ENCODE data around the gene CCDC186. TPM values are rescaled to one million over a fixed set of nuclear protein-coding genes. Genes with fewer than 3 reads are reported as not detected.

Gene CCDC186
- total and polyA plus RNA-seq, 2 donors (not counting 1 experiment from before 2014, with no cell fraction given): 13.0 to 15.7 TPM

- H3K36me3 ChIP-seq (ENCODE audit: control insufficient read depth, insufficient read depth, low read length): no peaks in the 10 kb centered on the region
- H3K4me1 ChIP-seq (ENCODE audit: control insufficient read depth, extremely low read depth, insufficient read depth, low read length): no peaks in the 10 kb centered on the region
- no peak for TF ChIP-seq EZH2 (IDR thresholded peaks at IDR 0.05; ENCODE audit: low read length, missing control alignments)
- no peaks in the 10 kb centered on the region for H3K27me3 ChIP-seq (ENCODE audit: control insufficient read depth, insufficient read depth, low read length)
- DNase-seq (ENCODE audit: low read depth in 2 of 2): no peak
- H3K4me2 ChIP-seq (ENCODE audit: extremely low read depth, insufficient read depth, low read length): no peak overlapping the region
- no peak overlapping the region for H2AFZ ChIP-seq (ENCODE audit: low read length)
- no peak overlapping the region for H3K9ac ChIP-seq (ENCODE audit: insufficient read depth, low read length)
- H3K9me3 ChIP-seq (ENCODE audit: control insufficient read depth, insufficient read depth, low read depth, low read length): no peaks in the 10 kb centered on the region
- H3K4me3 ChIP-seq (replicated peaks in 1 of 4; ENCODE audit: control extremely low read depth in 1 of 4, insufficient read depth in 1 of 4, low read depth in 3 of 4, low read length in 4 of 4): no peak overlapping the region
- H4K20me1 ChIP-seq (ENCODE audit: control insufficient read depth, extremely low read depth, insufficient read depth, low read length): no peaks in the 10 kb centered on the region
- H3K79me2 ChIP-seq (ENCODE audit: control insufficient read depth, insufficient read depth, low read length): no peaks in the 10 kb centered on the region
- H3K27ac ChIP-seq (ENCODE audit: insufficient read depth, low read length): no peak overlapping the region
These were observed 86.3 kb downstream of the CCDC186 start for GRCh38 chr10:114087655-114088054.

- no peak for DNase-seq (ENCODE audit: low read depth in 2 of 2)
- H4K20me1 ChIP-seq (ENCODE audit: control insufficient read depth, extremely low read depth, insufficient read depth, low read length): no peaks in the 10 kb centered on the region
- TF ChIP-seq EZH2 (IDR thresholded peaks at IDR 0.05; ENCODE audit: low read length, missing control alignments): no peak
- no peak for TF ChIP-seq CTCF (conservative IDR thresholded peaks at IDR 0.05 in 1 of 2, IDR thresholded peaks at IDR 0.05 in 1 of 2; ENCODE audit: low read depth in 1 of 2, low read length in 2 of 2)
- H3K36me3 ChIP-seq (ENCODE audit: control insufficient read depth, insufficient read depth, low read length): no peaks in the 10 kb centered on the region
- no peaks in the 10 kb centered on the region for H3K79me2 ChIP-seq (ENCODE audit: control insufficient read depth, insufficient read depth, low read length)
- H3K9me3 ChIP-seq (ENCODE audit: control insufficient read depth, insufficient read depth, low read depth, low read length): no peaks in the 10 kb centered on the region
- no peak overlapping the region for H3K4me2 ChIP-seq (ENCODE audit: extremely low read depth, insufficient read depth, low read length)
- no peak overlapping the region for H3K9ac ChIP-seq (ENCODE audit: insufficient read depth, low read length)
- no peak overlapping the region for H3K4me3 ChIP-seq (replicated peaks in 1 of 4; ENCODE audit: control extremely low read depth in 1 of 4, insufficient read depth in 1 of 4, low read depth in 3 of 4, low read length in 4 of 4)
- no peak overlapping the region for H2AFZ ChIP-seq (ENCODE audit: low read length)
- no peaks in the 10 kb centered on the region for H3K4me1 ChIP-seq (ENCODE audit: control insufficient read depth, extremely low read depth, insufficient read depth, low read length)
- no peaks in the 10 kb centered on the region for H3K27me3 ChIP-seq (ENCODE audit: control insufficient read depth, insufficient read depth, low read length)
- H3K27ac ChIP-seq (ENCODE audit: insufficient read depth, low read length): no peak overlapping the region
These were observed 86.7 kb downstream of the CCDC186 start for GRCh38 chr10:114087255-114087654.

DNA sequence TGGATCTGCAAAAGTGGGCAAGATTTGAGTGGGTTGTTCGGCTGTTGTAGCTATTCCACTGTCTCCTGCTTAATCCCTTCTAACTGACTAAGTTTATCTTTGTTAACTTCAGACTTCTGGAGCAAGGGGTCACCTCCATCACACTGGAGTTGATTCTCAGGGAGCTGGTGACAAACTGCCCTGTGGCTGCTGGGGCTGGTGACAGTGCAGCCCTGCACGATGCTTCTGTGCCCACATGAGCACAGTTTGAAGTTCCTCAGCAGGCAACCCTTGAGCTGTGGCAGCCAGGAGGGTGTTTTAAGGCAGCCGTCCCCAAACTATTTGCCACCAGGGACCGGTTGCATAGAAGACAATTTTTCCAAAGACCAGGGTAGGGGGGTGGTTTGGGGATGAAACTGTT, 89.8 kb downstream of the CCDC186 start:
- DNase-seq (ENCODE audit: low read depth in 2 of 2): no peak
- Histone ChIP-seq H2AFZ (ENCODE audit: low read length) (no peak overlapping the region), H3K4me2 (ENCODE audit: extremely low read depth, insufficient read depth, low read length) (no peak overlapping the region), H3K4me1 (ENCODE audit: control insufficient read depth, extremely low read depth, insufficient read depth, low read length) (no peaks in the 10 kb centered on the region), H3K4me3 (replicated peaks in 1 of 4; ENCODE audit: control extremely low read depth in 1 of 4, insufficient read depth in 1 of 4, low read depth in 3 of 4, low read length in 4 of 4) (no peak overlapping the region), H3K9ac (ENCODE audit: insufficient read depth, low read length) (no peak overlapping the region), H3K9me3 (ENCODE audit: control insufficient read depth, insufficient read depth, low read depth, low read length) (no peaks in the 10 kb centered on the region), H3K79me2 (ENCODE audit: control insufficient read depth, insufficient read depth, low read length) (no peaks in the 10 kb centered on the region), H3K36me3 (ENCODE audit: control insufficient read depth, insufficient read depth, low read length) (no peaks in the 10 kb centered on the region), H3K27me3 (ENCODE audit: control insufficient read depth, insufficient read depth, low read length) (no peaks in the 10 kb centered on the region), H4K20me1 (ENCODE audit: control insufficient read depth, extremely low read depth, insufficient read depth, low read length) (no peaks in the 10 kb centered on the region), H3K27ac (ENCODE audit: insufficient read depth, low read length) (no peak overlapping the region)
- no peak for TF ChIP-seq CTCF (conservative IDR thresholded peaks at IDR 0.05 in 1 of 2, IDR thresholded peaks at IDR 0.05 in 1 of 2; ENCODE audit: low read depth in 1 of 2, low read length in 2 of 2)
- TF ChIP-seq EZH2 (IDR thresholded peaks at IDR 0.05; ENCODE audit: low read length, missing control alignments): no peak

Data from fibroblast of lung (primary cell).